ENCODE data around the gene DCUN1D5.
"Not testable (repeated sequence)": the region's sequence is repeated elsewhere in the genome, so short reads cannot be mapped to it uniquely, and the experiment has no call there.

The DCUN1D5 gene

GRCh38 chr11:103055221-103055890 lies 36.6 kb downstream of the DCUN1D5 start:
- DNase-seq: no peak

GRCh38 chr11:103053997-103054396 lies 38.0 kb downstream of the DCUN1D5 start:
- DNase-seq: no peak

GRCh38 chr11:103051981-103052380 lies 40.0 kb downstream of the DCUN1D5 start:
- DNase-seq: no peak

GRCh38 chr11:103051151-103051801 lies 40.7 kb downstream of the DCUN1D5 start:
- DNase-seq: no peak

GRCh38 chr11:103050351-103050750 lies 41.6 kb downstream of the DCUN1D5 start:
- no peak for DNase-seq

- no peak for DNase-seq
These were observed 44.1 kb downstream of the DCUN1D5 start for GRCh38 chr11:103047837-103048236.

- DNase-seq: no peak
These were observed 47.9 kb downstream of the DCUN1D5 start for GRCh38 chr11:103043826-103044678.

- no peak for DNase-seq
These were observed 49.8 kb downstream of the DCUN1D5 start for GRCh38 chr11:103042161-103042560.

GRCh38 chr11:103035791-103036434 lies 56.0 kb downstream of the DCUN1D5 start:
- no peak for DNase-seq

- no peak for DNase-seq
These were observed 56.7 kb downstream of the DCUN1D5 start for GRCh38 chr11:103035216-103035615.

GRCh38 chr11:103031834-103032233 lies 60.1 kb downstream of the DCUN1D5 start:
- DNase-seq: no peak

- DNase-seq: no peak
These were observed 62.6 kb downstream of the DCUN1D5 start for GRCh38 chr11:103029401-103029800.

- DNase-seq: not testable (repeated sequence)
These were observed 63.5 kb downstream of the DCUN1D5 start for GRCh38 chr11:103028304-103029020.

GRCh38 chr11:103024086-103024485 lies 67.9 kb downstream of the DCUN1D5 start:
- DNase-seq: no peak

- no peak for DNase-seq
These were observed 75.9 kb downstream of the DCUN1D5 start for GRCh38 chr11:103016031-103016430.

GRCh38 chr11:103013421-103013820 lies 78.5 kb downstream of the DCUN1D5 start:
- DNase-seq: no peak

Measured in nucleus accumbens (tissue), 56 donors.